NB4 (cell line): Measurements from ENCODE around the gene SPATA13.

Experiments
- DNase-seq: peaks from one replicate; pipeline ENCODE4 v3.0.0; 2010; ENCODE audit warnings: low read depth
- H3K4me3 ChIP-seq: one replicate; pipeline ENCODE4 v1.5.1; 2011; ENCODE audit warnings: mild to moderate bottlenecking, low read depth, low read length, moderate library complexity
- CTCF ChIP-seq: IDR thresholded peaks from one replicate; pipeline ENCODE4 v1.5.1; 2012; ENCODE audit warnings: low read depth, low read length
- MAX ChIP-seq: IDR thresholded peaks from 2 replicates; pipeline ENCODE4 v1.6.1; 2011; ENCODE audit warnings: low read depth, low read length
- MYC ChIP-seq: IDR thresholded peaks from 2 replicates; pipeline ENCODE4 v1.6.1; 2011; ENCODE audit warnings: low read depth, low read length
- POLR2A ChIP-seq: IDR thresholded peaks from 2 replicates; pipeline ENCODE4 v1.6.1; 2011; ENCODE audit warnings: mild to moderate bottlenecking; ENCODE audit not compliant: insufficient read length; ENCODE audit errors: extremely low read depth

The SPATA13 gene

GRCh38 chr13:24207841-24208667 lies 47.5 kb downstream of the SPATA13 start:
- TF ChIP-seq MYC, result no peak
- no peak for TF ChIP-seq MAX
- no peak for TF ChIP-seq CTCF
- no peak for TF ChIP-seq POLR2A
- DNase-seq, result no peak
- no peak overlapping the region for H3K4me3 ChIP-seq

GRCh38 chr13:24209138-24209537 lies 48.6 kb downstream of the SPATA13 start:
- DNase-seq, result no peak
- H3K4me3 ChIP-seq, result no peak overlapping the region
- TF ChIP-seq MAX, result no peak
- no peak for TF ChIP-seq POLR2A
- no peak for TF ChIP-seq MYC
- no peak for TF ChIP-seq CTCF

- TF ChIP-seq MYC (no peak), MAX (no peak), CTCF (no peak), POLR2A (no peak)
- no peak overlapping the region for H3K4me3 ChIP-seq
- no peak for DNase-seq
Observed at GRCh38 chr13:24212254-24212653, 51.7 kb downstream of the SPATA13 start.

GRCh38 chr13:24212674-24213073 lies 52.2 kb downstream of the SPATA13 start:
- no peak for DNase-seq
- no peak for TF ChIP-seq MAX
- no peak for TF ChIP-seq POLR2A
- TF ChIP-seq MYC, result no peak
- no peak for TF ChIP-seq CTCF
- no peak overlapping the region for H3K4me3 ChIP-seq

GRCh38 chr13:24213932-24214331 lies 53.4 kb downstream of the SPATA13 start:
- TF ChIP-seq POLR2A (no peak), CTCF (no peak), MYC (no peak), MAX (no peak)
- no peak overlapping the region for H3K4me3 ChIP-seq
- no peak for DNase-seq

GRCh38 chr13:24214528-24214927 lies 54.0 kb downstream of the SPATA13 start:
- TF ChIP-seq MYC, result no peak
- TF ChIP-seq MAX, result no peak
- no peak for DNase-seq

More at GRCh38 chr13:24214528-24214927, 54.0 kb downstream of the SPATA13 start:
- no peak overlapping the region for H3K4me3 ChIP-seq
